ENCODE data around the gene NUP37.
"Not testable (repeated sequence)": the region's sequence is repeated elsewhere in the genome, so short reads cannot be mapped to it uniquely, and the experiment has no call there.

Gene NUP37

GRCh38 chr12:102093319-102093718 is 26.6 kb downstream of the NUP37 start:
- H3K4me3 ChIP-seq (ENCODE audit: low read depth, low read length), result no peak overlapping the region
- TF ChIP-seq MAX (IDR thresholded peaks at IDR 0.05; ENCODE audit: low read depth, low read length) (no peak), POLR2A (IDR thresholded peaks at IDR 0.05; ENCODE audit: extremely low read depth, insufficient read length) (no peak), MYC (IDR thresholded peaks at IDR 0.05; ENCODE audit: low read depth, low read length) (no peak), CTCF (IDR thresholded peaks at IDR 0.05; ENCODE audit: low read depth, low read length) (no peak)
- no peak for DNase-seq (ENCODE audit: low read depth)

GRCh38 chr12:102089228-102089835 is 30.6 kb downstream of the NUP37 start:
- DNase-seq (ENCODE audit: low read depth); H3K4me3 ChIP-seq (ENCODE audit: low read depth, low read length): not testable (repeated sequence)

GRCh38 chr12:102080842-102081241 is 39.1 kb downstream of the NUP37 start:
- H3K4me3 ChIP-seq (ENCODE audit: low read depth, low read length), result no peak overlapping the region
- TF ChIP-seq MAX (IDR thresholded peaks at IDR 0.05; ENCODE audit: low read depth, low read length), result no peak
- no peak for TF ChIP-seq CTCF (IDR thresholded peaks at IDR 0.05; ENCODE audit: low read depth, low read length)
- TF ChIP-seq MYC (IDR thresholded peaks at IDR 0.05; ENCODE audit: low read depth, low read length), result no peak
- no peak for TF ChIP-seq POLR2A (IDR thresholded peaks at IDR 0.05; ENCODE audit: extremely low read depth, insufficient read length)
- DNase-seq (ENCODE audit: low read depth), result no peak

GRCh38 chr12:102072092-102072491 is 47.8 kb downstream of the NUP37 start:
- DNase-seq (ENCODE audit: low read depth), result not testable (repeated sequence)

GRCh38 chr12:102069707-102070106 is 50.2 kb downstream of the NUP37 start:
- TF ChIP-seq CTCF (IDR thresholded peaks at IDR 0.05; ENCODE audit: low read depth, low read length) (no peak), MYC (IDR thresholded peaks at IDR 0.05; ENCODE audit: low read depth, low read length) (no peak), MAX (IDR thresholded peaks at IDR 0.05; ENCODE audit: low read depth, low read length) (no peak), POLR2A (IDR thresholded peaks at IDR 0.05; ENCODE audit: extremely low read depth, insufficient read length) (no peak)
- no peak overlapping the region for H3K4me3 ChIP-seq (ENCODE audit: low read depth, low read length)
- no peak for DNase-seq (ENCODE audit: low read depth)

More at GRCh38 chr12:102072092-102072491, 47.8 kb downstream of the NUP37 start:
- not testable (repeated sequence) for H3K4me3 ChIP-seq (ENCODE audit: low read depth, low read length)

GRCh38 chr12:102067574-102068258 is 52.2 kb downstream of the NUP37 start:
- DNase-seq (ENCODE audit: low read depth), result no peak
- TF ChIP-seq MYC (IDR thresholded peaks at IDR 0.05; ENCODE audit: low read depth, low read length) (no peak), POLR2A (IDR thresholded peaks at IDR 0.05; ENCODE audit: extremely low read depth, insufficient read length) (no peak), CTCF (IDR thresholded peaks at IDR 0.05; ENCODE audit: low read depth, low read length) (no peak), MAX (IDR thresholded peaks at IDR 0.05; ENCODE audit: low read depth, low read length) (no peak)
- H3K4me3 ChIP-seq (ENCODE audit: low read depth, low read length), result no peak overlapping the region

- TF ChIP-seq MYC (IDR thresholded peaks at IDR 0.05; ENCODE audit: low read depth, low read length) (no peak), POLR2A (IDR thresholded peaks at IDR 0.05; ENCODE audit: extremely low read depth, insufficient read length) (no peak), MAX (IDR thresholded peaks at IDR 0.05; ENCODE audit: low read depth, low read length) (no peak), CTCF (IDR thresholded peaks at IDR 0.05; ENCODE audit: low read depth, low read length) (no peak)
- no peak for DNase-seq (ENCODE audit: low read depth)
- no peak overlapping the region for H3K4me3 ChIP-seq (ENCODE audit: low read depth, low read length)
Observed at GRCh38 chr12:102064476-102064875, 55.4 kb downstream of the NUP37 start.

Data from NB4 (cell line).